K562 (cell line): ENCODE measurements around the gene NLRX1. TPM values are rescaled to one million over a fixed set of nuclear protein-coding genes. Genes with fewer than 3 reads are reported as not detected.

Source experiments
- ATF7 ChIP-seq: fragments of 450-650 bp; IDR thresholded peaks from 2 replicates; pipeline ENCODE4 v1.7.1; 2014; ENCODE audit warnings: mild to moderate bottlenecking, moderate library complexity
- CBFA2T3 ChIP-seq: fragments of 450-650 bp; IDR thresholded peaks from 2 replicates; pipeline ENCODE4 v1.6.1; 2017
- DEAF1 ChIP-seq: fragments of 450-650 bp; formaldehyde crosslinking; IDR thresholded peaks from 2 replicates; pipeline ENCODE4 v1.4.0; 2020; ENCODE audit warnings: mild to moderate bottlenecking, moderate library complexity
- ERF ChIP-seq: fragments of 450-650 bp; formaldehyde crosslinking; IDR thresholded peaks from 2 replicates; pipeline ENCODE4 v1.4.0; 2020; ENCODE audit warnings: mild to moderate bottlenecking, mixed read lengths
- HMG20B ChIP-seq: fragments of 250-450 bp; sonication (Bioruptor Pico); IDR thresholded peaks from 2 replicates; pipeline ENCODE4 v1.5.0; 2021; ENCODE audit warnings: mild to moderate bottlenecking
- MAZ ChIP-seq, 2 experiments: fragments of 450-650 bp in 1 of 2; sonication (generic) in 1 of 2; formaldehyde crosslinking; IDR thresholded peaks in 1 of 2; conservative IDR thresholded peaks in 1 of 2; 2 replicates each; pipeline versions ENCODE4 v1.4.0 to v1.5.0; 2020; ENCODE audit warnings: mild to moderate bottlenecking in 1 of 2, missing genetic modification reagents in 1 of 2
- MEIS2 ChIP-seq: fragments of 450-650 bp; IDR thresholded peaks from 2 replicates; pipeline ENCODE4 v1.6.1; 2014; ENCODE audit warnings: mild to moderate bottlenecking; ENCODE audit not compliant: partially characterized antibody
- MYC ChIP-seq, 2 experiments: fragments of 250-450 bp in 1 of 2; sonication (Bioruptor Pico) in 1 of 2; IDR thresholded peaks; 2 replicates each; pipeline versions ENCODE4 v1.5.1 to v1.6.1; 2012 to 2021; ENCODE audit warnings: low read depth in 2 of 2, borderline replicate concordance in 1 of 2, improper control_type of control experiment in 1 of 2, low read length in 1 of 2, mild to moderate bottlenecking in 1 of 2, moderate library complexity in 1 of 2
- NBN ChIP-seq: fragments of 450-650 bp; IDR thresholded peaks from 2 replicates; pipeline ENCODE4 v1.6.1; 2016; ENCODE audit warnings: low read depth, mild to moderate bottlenecking
- NONO ChIP-seq, 2 experiments: fragments of 200-400 bp in 1 of 2; fragments of 450-650 bp in 1 of 2; formaldehyde crosslinking in 1 of 2; IDR thresholded peaks; 2 replicates each; pipeline ENCODE4 v1.6.1; 2017; ENCODE audit warnings: low read depth in 2 of 2, mild to moderate bottlenecking in 2 of 2, moderate library complexity in 2 of 2, low read length in 1 of 2
- THAP12 ChIP-seq: fragments of 250-450 bp; sonication (Bioruptor Pico); IDR thresholded peaks from 2 replicates; pipeline ENCODE4 v1.9.0; 2021; ENCODE audit warnings: mild to moderate bottlenecking, inconsistent platforms
- XRCC5 ChIP-seq: fragments of 200-400 bp; formaldehyde crosslinking; IDR thresholded peaks from 2 replicates; pipeline ENCODE4 v1.6.1; 2017; ENCODE audit warnings: low read depth, mild to moderate bottlenecking, low read length
- ZBTB40 ChIP-seq, 2 experiments: fragments of 450-650 bp in 1 of 2; sonication (generic) in 1 of 2; formaldehyde crosslinking in 1 of 2; IDR thresholded peaks; 2 replicates each; pipeline versions ENCODE4 v1.7.1 to v1.9.0; 2016 to 2022; ENCODE audit warnings: inconsistent platforms in 1 of 2, mild to moderate bottlenecking in 1 of 2, missing genetic modification reagents in 1 of 2
- polyA plus RNA-seq, 8 experiments: library from polyadenylated mRNA; depleted of rRNA in 4 of 8; stranded (reverse) in 5 of 8; unstranded in 3 of 8; fragments of >200 nt; fragmentation: Nextera tagmentation in 2 of 8; fragmentation: Illumina TruSeq in 1 of 8; extraction: Ambion mirVana in 2 of 8; extraction: Trizol in 1 of 8; gene quantifications; 2 replicates each; pipeline versions ENCODE4 v1.2.1 to v1.2.3, GENCODE V29; 2011 to 2014; ENCODE audit warnings: inconsistent platforms in 1 of 8, missing spikeins in 1 of 8
- total RNA-seq, 7 experiments: library from RNA; depleted of rRNA in 6 of 7; stranded (reverse); fragments of >200 nt in 6 of 7; fragmentation: Illumina TruSeq in 2 of 7; extraction: Trizol in 2 of 7; gene quantifications; 2 replicates each; pipeline versions ENCODE4 v1.2.1 to v1.2.3, GENCODE V29; 2011 to 2021; ENCODE audit warnings: low replicate concordance in 1 of 7

NLRX1 gene
- total and polyA plus RNA-seq, 9 of the 15 experiments (the other 6 are each of a cell fraction or from before 2014, with no cell fraction given), result 0.04 to 2.3 (median 0.69) TPM

- TF ChIP-seq MAZ (CRISPR knock-in tag; conservative IDR thresholded peaks at IDR 0.05 in 1 of 2, IDR thresholded peaks at IDR 0.05 in 1 of 2) (peak in 1 of 2 experiments; percentile 67; a peak in 2 of 4 replicates), ATF7 (peak; percentile 31; the same call in 1 of the 2 replicates), THAP12 (CRISPR knock-in tag) (no peak), ZBTB40 (IDR thresholded peaks at IDR 0.05) (no peak), ZBTB40 (CRISPR knock-in tag; IDR thresholded peaks at IDR 0.05) (no peak), NONO (IDR thresholded peaks at IDR 0.05; ENCODE audit: low read depth in 2 of 2, low read length in 1 of 2) (no peak), DEAF1 (CRISPR knock-in tag) (peak; percentile 81), MEIS2 (peak; percentile 66), CBFA2T3 (peak; percentile 5; the same call in 1 of the 2 replicates), HMG20B (CRISPR knock-in tag) (no peak), ERF (CRISPR knock-in tag) (no peak), MYC (IDR thresholded peaks at IDR 0.05; ENCODE audit: low read depth, low read length) (peak; percentile 45), MYC (CRISPR knock-in tag; IDR thresholded peaks at IDR 0.05; ENCODE audit: borderline replicate concordance, low read depth) (no peak), NBN (peak; percentile 50; the same call in 1 of the 2 replicates), XRCC5 (0 out of 2 replicates have a peak, but pooled peaks have one; percentile 59)
Measured at GRCh38 chr11:119196833-119197483, 28.4 kb downstream of the NLRX1 start (continued).
